NCI-H128 (cell line): ENCODE measurements around the gene FCHO2.

Experiments used
- DNase-seq: peaks from one replicate; lab custom pipeline; 2025; ENCODE audit not compliant: unreplicated experiment; lab: John Stamatoyannopoulos, UW

Gene FCHO2

GRCh38 chr5:73132759-73133158 lies 176.9 kb downstream of the FCHO2 start:
- no peak for DNase-seq

DNA sequence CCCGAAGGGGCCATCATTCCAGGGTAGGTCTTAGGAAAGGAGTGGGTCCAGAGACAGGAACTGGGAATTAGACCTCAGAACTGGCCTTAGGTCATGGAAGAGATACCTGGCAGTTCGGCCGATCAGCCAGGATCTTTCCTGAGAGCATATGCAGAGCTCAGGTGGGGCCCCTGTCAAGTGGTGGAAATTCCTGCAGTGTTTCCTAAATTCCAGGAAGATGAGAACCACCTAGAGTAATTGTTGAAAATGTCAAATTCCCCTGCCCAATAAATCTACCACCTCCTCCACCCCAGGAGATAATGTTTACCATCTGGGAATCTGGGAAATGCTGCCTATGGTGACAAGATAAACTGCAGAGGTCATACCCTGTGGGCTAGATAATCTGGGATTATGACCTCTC lies 179.2 kb downstream of the FCHO2 start:
- no peak for DNase-seq

DNA sequence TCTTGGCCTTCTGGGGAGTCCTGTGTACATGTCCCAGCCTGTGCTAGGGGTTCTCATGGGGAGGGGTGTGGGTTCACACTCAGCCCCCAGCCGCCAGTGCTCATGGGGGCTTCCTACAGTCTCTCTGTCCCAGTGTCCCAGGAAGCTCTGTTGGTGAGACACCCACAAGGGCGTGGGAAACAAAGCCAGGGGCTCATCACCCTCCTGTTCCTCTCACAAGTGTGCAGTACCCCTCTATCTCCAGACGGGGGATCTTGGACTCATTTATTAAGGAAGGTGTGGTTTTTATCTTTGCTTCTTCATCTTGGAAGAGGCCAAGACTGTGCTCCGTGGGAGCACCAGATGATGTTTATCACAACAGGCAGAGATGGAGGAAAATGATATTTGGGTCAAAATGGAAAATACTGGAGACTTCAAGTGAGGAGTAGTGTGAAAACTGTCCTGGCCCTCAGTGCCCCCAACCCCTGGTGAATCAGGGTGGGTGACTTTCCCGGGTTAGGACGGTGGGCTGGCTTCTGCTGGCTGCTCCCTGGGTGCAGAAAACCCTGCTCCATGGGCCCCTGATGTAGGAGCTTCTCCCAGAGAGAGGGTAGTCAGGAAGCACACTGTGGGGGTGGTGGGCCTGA lies 179.7 kb downstream of the FCHO2 start:
- no peak for DNase-seq

DNA sequence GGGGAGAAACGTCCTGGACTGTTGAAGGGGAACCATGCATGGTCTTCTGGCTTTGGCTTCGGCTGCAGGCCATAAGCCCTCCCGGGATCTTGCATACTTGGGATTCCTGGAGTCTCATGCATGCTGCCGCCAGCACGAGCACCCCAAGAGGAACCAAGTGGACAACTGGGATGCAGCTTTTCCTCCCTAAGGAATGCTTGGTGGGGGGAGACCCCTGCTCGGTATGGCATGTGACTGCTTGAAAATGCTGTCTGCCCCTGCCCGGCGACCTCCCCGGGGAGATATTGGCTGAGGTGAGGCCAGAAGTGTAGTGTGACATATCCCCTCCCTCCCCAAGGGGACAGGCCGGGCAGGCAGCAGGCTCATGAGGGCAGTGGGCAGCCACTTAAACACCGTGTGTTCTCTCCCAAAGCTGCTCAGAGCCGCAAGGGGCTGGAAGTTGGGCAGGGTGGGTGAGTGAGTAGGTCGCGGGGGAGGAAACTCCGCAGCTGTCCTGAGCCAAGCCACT lies 180.3 kb downstream of the FCHO2 start:
- DNase-seq: no peak

- no peak for DNase-seq
Measured at GRCh38 chr5:73137563-73138530, 182.0 kb downstream of the FCHO2 start.

GRCh38 chr5:73139485-73139884 lies 183.6 kb downstream of the FCHO2 start:
- no peak for DNase-seq
